Measurements from ENCODE around the gene P2RX5.

The P2RX5 gene

DNA sequence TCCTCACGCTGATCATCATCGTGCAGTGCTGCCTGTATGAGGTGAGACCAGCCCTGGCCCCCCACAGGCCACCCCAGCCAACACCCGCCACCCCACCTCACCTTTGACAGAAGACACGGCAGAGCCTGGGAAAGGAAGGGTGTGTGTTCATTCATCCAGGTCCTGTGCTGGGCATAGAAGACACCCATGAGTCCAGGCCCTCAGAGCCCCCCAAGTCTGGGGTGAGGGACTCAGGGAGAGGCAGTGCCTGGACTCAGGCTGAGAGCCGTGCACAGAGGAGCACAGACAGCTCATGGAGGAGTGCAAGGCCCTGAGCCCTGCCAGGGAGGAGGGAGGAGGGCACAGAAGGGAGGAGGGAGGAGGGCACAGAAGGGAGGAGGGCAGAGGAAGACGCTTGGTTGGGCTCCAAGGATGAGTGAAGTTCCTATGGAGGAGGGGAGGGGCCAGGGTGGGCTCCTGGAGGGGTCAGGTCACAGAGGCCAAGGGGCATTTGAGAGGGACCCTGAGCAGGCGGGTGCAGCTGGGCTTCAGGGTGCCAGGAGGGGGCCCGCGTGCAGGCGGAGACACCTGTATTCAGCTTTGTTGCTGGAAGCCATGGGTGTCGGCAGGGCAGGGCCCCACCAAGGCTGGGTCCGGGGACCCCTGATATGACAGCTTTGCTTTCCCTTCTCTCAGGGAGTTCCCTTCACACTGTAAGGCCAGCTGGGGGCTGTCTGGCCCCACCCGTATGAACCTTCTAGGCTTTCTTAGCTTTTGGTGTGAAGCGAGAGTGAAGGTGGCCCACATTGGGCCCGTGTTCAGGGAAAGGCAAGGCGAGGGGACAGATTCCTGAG is 39.0 kb downstream of the P2RX5 start:
- no peak for DNase-seq (ENCODE audit: low spot score)

DNA sequence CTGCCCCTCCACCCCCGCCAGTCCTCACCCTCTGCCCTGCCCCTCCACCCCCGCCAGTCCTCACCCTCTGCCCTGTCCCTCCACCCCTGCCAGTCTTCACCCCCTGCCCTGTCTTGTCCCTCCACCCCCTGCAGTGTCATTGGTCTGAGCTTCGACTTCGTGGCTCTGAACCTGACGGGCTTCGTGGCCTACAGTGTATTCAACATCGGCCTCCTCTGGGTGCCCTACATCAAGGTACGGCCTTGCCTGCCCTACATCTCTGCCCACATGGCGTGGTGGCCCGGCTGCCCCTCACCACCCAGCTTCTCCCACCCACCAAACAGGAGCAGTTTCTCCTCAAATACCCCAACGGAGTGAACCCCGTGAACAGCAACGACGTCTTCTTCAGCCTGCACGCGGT is 39.6 kb downstream of the P2RX5 start:
- no peak for DNase-seq (ENCODE audit: low spot score)

DNA sequence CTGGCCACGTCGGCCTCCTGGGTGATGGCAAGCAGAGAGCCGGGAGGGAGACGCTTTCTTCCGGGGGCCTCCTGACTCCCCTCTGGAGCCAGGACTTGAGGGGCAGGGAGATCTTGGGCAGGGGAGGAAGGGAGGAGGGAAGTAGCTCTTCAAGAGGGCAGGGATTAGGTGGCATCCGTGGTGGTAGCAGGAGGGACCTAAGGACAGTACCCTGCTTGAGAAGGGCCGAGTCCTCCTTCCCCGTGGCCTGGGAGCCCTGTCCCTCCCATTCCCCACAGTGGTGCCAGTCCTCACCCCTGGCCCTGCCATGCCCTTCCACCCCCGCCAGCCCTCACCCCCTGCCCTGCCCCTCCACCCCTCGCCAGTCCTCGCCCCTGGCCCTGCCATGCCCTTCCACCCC is 40.2 kb downstream of the P2RX5 start:
- DNase-seq (ENCODE audit: low spot score): no peak

DNA sequence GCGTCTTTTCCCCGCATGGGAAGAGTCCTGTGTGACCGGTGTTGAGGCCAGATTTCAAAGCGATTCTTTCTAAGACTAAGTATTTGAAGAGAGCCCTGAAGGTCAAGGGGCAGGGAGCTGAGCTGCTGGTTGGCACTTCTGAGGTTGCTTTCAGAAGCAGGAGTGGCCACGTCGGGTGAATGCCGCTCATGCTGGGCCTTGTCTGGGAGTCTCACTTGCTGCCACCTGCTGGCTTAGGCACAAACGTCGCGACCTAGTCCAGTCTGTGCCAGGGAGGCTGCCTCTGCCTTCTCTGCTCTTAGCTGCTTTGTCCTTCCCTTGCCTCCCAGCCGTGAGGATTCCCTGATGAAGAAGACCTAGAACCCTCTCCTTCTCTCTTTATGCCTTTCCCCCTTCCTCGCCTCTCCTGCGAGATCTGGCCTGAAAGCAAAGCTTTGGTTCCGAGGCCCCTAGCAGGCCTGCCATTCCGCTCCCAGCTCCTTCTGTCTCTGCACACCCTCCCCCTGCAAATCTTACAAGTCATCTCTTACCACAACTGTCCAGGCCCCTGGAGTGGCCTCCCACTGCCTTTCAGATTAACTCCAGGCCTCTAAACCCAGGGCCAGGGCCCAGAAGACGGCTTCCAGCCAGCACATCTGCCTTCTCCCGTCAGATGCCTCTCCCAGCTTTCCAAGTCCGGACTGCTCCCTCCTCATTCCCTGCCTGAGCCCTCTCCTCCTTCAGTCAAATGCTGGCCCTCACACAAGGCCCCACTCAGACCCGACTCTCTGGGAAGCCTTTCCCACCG is 48.0 kb downstream of the P2RX5 start:
- DNase-seq (ENCODE audit: low spot score): peak; percentile 52

DNA sequence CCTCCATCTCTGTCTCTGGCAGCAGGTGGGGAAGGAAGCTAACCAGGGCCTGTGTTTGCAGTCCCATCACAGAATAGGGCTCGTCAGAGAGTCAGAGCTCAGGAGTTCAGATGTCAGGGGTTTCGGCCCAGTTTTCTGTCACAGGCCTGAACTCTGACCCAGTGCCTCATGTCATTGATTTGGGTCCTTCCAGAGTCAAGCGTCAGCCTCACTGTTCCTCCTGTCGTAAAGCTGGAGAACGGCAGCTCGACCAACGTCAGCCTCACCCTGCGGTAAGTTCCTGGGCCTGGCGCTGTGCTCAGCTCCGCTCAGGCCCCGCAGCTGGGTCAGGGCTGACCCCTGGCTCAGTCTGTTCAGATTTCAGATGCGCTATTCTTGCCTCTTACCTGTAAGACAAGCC is 48.7 kb downstream of the P2RX5 start:
- no peak for DNase-seq (ENCODE audit: low spot score)

DNA sequence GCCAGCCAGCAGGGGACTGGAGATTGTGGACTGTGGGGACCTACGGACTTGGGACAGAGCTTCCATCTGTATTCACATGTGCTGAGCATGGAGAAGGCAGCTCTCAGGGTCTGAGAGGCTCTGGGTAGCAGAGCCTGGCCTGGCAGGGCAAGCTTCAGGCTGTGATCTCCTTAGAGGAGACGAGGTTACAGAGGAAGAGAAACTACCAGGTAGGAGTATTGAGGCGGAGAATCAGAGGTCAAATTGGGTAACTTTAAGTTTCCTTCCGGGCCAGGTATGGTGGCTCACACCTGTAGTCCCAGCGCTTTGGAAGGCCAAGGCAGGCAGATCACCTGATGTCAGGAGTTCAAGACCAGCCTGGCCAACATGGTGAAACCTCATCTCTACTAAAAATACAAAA is 50.6 kb downstream of the P2RX5 start:
- DNase-seq (ENCODE audit: low spot score): peak; percentile 49

DNA sequence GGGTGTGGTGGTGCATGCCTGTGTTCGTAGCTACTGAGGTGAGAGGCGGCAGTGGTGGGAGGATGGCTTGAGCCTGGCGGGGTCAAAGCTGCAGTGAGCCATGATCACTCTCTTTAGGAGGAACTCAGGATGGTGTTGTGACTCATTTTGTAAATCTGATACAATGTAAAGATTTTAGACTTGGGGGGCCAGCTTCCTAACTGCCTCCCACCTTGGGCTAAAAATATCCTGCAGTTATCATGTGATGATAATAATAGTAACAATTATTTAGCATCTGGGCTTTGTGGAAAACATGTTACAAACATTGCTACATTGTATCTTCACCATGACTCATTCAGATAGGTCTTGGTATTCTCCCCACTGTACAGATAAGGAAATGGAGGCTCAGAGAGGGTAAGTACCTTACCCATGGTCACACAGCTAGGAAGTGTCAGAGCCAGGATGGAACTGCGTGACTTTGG is 52.0 kb downstream of the P2RX5 start:
- no peak for DNase-seq (ENCODE audit: low spot score)

DNA sequence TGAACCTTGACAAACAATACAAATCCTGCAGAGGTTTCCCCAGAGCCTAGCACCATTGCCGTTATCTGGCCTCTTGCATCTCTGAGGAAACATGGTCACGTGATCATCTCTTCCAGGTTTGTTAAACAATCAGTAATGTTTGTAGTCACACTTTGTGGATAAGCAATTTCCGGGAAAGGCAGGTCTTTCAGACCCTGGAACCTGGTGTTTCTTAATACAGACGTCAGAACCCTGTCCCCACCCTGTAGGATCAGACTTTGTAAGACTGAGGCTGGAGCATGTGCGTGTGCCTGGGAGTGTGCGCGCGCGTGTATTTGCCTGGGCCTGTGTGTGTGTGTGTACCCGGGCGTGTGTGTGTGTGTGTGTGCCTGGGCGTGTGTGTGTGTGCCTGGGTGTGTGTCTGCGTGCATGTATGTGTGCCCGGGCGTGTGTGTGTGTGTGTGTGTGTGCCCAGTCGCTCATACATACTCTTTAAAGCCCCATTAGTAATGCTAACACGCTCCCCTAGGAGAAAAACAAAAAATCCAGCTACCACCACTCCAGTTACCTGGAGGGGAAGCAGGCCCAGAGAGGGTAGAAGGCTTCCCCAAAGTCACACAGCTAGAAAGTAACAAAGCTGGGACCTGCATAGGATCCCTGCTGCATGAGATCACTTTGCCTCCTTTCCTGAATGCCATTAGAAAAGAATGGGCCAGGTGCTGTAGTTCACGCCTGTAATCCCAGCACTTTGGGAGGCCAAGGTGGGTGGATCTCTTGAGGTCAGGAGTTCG is 54.1 kb downstream of the P2RX5 start:
- DNase-seq (ENCODE audit: low spot score): no peak

DNA sequence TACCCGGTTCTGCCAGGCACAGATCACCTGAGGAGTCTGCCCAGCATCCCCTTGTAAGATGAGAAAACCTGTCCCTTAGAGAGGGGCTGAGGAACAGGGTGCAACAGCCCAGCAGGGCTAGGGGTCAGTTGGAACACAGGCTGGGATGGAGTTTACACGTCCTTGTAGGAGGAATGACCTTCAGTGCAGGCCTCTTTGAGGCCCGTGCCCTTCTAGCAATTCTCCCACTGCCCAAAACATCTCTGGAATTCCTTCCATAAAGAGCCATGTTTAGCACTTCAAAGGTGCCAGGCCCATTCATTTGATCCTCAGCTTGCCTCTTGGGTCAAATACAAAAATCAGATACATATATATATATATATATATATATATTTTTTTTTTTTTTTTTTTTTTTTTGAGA is 54.9 kb downstream of the P2RX5 start:
- DNase-seq (ENCODE audit: low spot score): no peak

DNA sequence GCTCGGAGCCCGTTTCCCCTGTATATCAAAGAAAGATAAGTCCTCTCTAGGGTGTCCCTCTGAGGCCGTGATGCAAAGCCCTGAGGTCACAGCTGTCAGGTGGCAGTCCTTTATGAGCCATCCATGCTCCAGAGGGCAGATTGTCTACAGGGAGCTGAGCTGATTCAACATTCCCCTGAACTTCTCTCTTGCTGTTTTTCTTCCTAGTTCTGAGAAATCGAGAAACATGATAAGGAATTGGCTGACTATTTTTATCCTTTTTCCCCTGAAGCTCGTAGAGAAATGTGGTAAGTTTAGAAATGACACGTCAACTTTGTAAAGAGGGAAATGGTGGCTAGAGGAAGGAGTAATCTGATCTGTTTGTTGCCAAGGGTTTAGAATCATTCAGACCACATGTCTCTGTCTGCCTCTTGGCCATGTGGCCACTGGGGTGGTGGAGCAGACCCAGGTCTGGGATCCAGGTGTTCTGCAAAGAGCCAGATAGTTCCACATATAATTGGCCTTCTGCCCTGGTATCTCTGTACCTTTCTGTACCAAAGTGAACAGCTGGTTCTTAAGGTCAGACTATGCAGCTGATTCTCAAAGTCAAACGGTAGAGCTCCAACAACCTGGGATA is 55.9 kb downstream of the P2RX5 start:
- no peak for DNase-seq (ENCODE audit: low spot score)

DNA sequence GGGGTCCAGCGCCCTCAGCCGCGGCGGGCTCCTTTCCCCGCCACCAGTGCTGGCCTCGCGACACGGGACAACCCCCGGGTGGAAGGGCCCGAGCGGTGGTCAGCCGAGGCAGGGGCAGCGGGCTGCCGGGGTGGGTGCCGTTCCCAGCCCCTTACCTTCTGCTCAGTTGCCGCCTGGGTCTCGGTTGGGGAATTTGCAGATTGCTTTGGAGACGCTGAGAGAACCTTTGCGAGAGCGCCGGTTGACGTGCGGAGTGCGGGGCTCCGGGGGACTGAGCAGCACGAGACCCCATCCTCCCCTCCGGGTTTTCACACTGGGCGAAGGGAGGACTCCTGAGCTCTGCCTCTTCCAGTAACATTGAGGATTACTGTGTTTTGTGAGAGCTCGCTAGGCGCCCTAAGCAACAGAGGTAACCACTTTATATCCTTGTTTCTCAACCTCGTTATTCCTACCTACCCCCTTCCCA is 59.0 kb downstream of the P2RX5 start:
- DNase-seq (ENCODE audit: low spot score): no peak

DNA sequence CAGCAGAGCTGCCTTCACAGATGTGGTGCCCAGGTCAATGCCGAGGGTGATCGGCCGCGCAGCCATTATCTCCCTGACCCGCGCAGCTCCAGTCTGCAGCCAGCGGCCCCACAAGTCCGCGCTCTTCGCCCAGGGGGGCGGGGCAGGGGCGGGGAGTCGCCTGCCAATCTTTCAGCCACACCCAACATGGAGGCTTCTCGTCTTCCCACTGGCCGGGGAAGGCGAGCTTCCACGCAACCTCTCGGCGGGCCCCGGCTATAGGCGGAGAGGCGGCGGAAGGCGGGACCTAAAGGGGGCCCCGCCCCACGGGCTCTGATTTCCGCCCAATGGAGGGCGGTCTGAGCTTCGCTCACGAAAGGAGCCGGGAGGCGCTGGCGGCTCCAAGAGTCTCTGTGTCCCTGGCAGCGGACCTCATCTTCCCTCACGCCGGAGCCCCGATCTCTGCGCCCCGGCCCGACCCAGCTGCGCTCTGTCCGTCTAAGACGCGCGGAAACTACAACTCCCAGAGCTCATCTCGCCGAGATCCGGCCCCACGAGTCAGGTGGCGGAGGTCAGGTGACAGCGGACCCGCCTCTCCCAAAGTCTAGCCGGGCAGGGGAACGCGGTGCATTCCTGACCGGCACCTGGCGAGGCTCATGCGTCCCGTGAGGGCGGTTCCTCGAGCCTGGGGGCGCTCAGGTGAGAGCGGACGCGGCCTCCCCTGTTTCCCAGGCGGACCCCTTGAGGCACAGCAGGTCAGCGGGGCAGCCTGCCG is 59.6 kb downstream of the P2RX5 start, which contains the start of the genes CTNS and SHPK:
Gene CTNS (plus strand): TSS at position 607 of the 754 bp plus-strand sequence. CDS start 3,447 bp downstream, outside the sequence.
Gene SHPK (minus strand): TSS at position 97 of the 754 bp plus-strand sequence. CDS start 31 bp downstream, at position 66.
- peak; percentile 99 for DNase-seq (ENCODE audit: low spot score)

DNA sequence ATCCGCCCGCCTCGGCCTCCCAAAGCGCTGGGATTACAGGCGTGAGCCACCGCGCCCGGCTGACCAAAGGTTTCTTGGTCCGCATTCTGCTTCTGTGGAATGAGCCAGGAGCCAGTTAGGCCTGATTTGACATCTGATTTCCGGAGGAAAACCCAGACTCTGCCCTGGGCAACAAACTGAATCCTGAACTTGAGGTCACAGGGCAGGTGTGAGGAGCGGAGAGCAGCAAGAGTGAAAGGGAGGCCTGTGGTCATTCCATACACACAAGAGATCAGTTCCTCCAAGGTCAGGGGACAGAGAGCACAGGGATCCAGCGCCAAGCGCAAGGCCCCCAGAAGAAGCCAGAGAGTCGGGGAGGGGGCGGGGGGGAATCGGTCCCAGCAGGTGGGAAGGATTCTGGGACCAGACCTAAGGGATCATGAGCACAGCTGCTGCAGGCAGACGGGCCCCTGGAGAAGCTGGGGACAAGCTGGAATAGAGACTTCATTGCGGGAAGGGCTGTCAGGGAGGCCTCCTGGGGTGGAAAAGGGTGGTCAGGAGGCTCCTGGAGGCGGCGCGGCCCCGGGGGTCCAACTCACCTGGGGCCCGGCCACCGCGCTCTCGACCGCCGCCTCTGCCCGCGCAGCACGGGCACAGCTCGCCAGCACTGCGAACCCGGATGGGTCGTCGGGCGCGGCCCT is 60.3 kb downstream of the P2RX5 start:
- DNase-seq (ENCODE audit: low spot score): no peak

DNA sequence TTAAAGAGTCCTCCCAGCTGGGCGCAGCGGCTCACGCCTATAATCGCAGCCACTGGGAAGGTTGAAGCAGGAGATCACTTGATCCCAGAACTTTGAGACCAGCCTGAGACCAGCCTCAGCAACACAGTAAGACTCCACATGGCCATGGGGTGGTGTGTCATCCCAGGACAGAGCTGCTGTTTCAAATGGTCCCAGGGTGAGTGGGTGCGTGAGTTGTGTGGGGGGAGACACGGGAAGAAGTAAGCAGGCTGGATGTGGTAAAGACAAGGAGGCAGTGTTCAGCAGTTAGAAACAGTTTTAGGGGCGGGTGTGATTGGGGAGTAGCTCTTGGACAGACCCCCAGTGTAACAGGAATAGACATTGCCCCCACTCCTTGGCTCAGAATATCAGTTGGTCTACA is 63.7 kb downstream of the P2RX5 start:
- no peak for DNase-seq (ENCODE audit: low spot score)

DNA sequence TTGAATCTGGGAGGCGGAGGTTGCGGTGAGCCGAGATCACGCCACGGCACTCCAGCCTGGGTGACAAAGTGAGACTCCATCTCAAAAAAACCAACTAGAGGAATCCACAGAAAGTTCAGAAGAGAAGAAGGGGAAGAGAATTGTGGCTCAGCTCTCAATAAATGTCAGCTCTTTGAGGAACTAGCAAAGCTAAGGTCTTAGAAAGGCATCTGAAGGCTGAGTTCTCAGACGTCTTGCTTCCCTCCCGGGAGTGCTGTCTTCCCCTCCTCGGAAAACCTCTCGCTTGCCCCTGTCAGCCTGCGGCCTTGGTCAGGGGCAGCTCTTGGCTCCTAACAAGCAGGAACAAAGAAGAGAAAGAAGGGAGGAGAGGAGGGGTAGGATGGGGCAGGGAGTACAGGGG is 65.2 kb downstream of the P2RX5 start:
- DNase-seq (ENCODE audit: low spot score): no peak

DNA sequence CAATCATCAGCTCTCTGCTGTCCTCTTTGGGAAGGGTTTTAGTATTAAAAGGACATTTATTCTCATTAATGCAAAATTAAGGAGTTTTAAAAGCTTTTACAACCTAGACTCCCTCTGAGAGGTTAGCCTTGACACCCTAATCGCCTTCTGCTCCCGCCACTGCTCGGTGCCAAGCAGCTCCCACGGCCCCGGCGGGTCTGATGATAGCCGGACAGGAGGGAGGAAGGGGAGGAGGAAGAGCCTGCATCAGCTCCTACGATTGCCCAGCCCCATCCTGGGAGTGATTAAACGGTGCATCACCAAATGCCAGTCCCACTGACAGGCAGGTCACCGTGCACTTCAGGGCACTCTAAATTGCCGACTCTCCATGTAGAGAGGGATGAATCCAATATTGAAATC is 68.2 kb downstream of the P2RX5 start:
- no peak for DNase-seq (ENCODE audit: low spot score)

DNA sequence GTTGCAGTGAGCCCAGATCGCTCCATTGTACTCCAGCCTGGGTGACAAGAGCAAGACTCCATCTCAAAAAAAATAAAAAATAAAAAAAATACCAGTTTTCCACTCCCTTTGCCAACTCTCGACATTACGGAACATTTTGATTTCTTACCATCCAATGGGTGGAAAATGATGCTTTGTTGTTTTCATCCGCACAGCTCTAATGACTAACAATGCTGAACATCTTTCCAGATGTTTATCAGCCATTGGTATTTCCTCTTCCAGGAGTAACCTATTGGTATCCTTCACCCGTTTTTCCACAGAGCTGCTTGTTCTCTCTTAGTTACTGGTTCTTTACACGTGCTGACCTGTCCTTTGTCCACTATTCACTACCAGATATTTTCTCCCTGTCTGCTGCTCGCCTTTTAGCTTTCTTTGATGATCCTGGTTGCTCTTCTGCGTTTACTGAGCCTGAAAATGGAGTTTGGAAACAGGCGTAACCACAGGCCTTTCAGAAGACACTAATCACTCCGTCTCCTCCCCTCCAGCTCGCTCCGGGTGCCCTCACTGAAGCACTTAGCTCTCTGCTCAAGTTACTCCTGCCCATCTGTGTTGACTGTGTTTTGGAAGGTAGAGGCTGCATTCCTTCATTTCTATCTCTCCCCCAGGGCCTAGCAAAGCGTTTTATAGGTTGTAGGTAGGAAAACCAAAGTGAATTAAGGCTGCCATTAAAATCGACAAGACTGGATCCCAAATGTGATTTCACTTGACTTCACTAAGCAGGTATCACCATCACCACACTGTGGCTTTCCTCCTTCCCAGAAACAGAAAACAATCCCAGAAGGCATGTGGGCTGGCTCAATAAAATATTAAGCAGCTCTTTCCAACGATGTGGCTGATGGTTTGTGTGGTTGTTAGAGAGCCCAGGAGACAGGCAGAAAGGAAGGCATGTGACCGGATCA is 68.9 kb downstream of the P2RX5 start:
- DNase-seq (ENCODE audit: low spot score): no peak

All from germinal center (tissue), 1 donor.